ENCODE results near the gene IQCE.

The IQCE gene

GRCh38 chr7:2640482-2640830 lies 81.7 kb downstream of the IQCE start:
- H3K9me3 ChIP-seq (ENCODE audit: severe bottlenecking): no peaks in the 10 kb centered on the region
- no peak for DNase-seq
- no peak overlapping the region for H3K27ac ChIP-seq
- TF ChIP-seq CTCF (IDR thresholded peaks at IDR 0.05; ENCODE audit: low read depth, low read length): no peak
- H3K36me3 ChIP-seq: peaks cover 23% of the 10 kb centered on the region
- H3K27me3 ChIP-seq (ENCODE audit: insufficient read depth, low read depth, severe bottlenecking): no peaks in the 10 kb centered on the region
- no peak overlapping the region for H3K4me3 ChIP-seq (ENCODE audit: low read depth, low read length)

GRCh38 chr7:2640846-2641316 lies 82.1 kb downstream of the IQCE start:
- Histone ChIP-seq H3K27me3 (ENCODE audit: insufficient read depth, low read depth, severe bottlenecking) (no peaks in the 10 kb centered on the region), H3K9me3 (ENCODE audit: severe bottlenecking) (no peaks in the 10 kb centered on the region), H3K27ac (no peak overlapping the region), H3K36me3 (peaks cover 18% of the 10 kb centered on the region), H3K4me3 (ENCODE audit: low read depth, low read length) (no peak overlapping the region)
- TF ChIP-seq CTCF (IDR thresholded peaks at IDR 0.05; ENCODE audit: low read depth, low read length): no peak
- no peak for DNase-seq

- DNase-seq: no peak
- Histone ChIP-seq H3K9me3 (ENCODE audit: severe bottlenecking) (no peaks in the 10 kb centered on the region), H3K4me3 (ENCODE audit: low read depth, low read length) (no peak overlapping the region), H3K27ac (no peak overlapping the region), H3K36me3 (peaks cover 15% of the 10 kb centered on the region), H3K27me3 (ENCODE audit: insufficient read depth, low read depth, severe bottlenecking) (no peaks in the 10 kb centered on the region)
- TF ChIP-seq CTCF (IDR thresholded peaks at IDR 0.05; ENCODE audit: low read depth, low read length): no peak
Measured at GRCh38 chr7:2641406-2642393, 82.9 kb downstream of the IQCE start.

GRCh38 chr7:2643386-2644219 lies 84.8 kb downstream of the IQCE start:
- Histone ChIP-seq H3K27me3 (ENCODE audit: insufficient read depth, low read depth, severe bottlenecking) (no peaks in the 10 kb centered on the region), H3K9me3 (ENCODE audit: severe bottlenecking) (no peaks in the 10 kb centered on the region), H3K27ac (no peak overlapping the region), H3K36me3 (peaks cover 31% of the 10 kb centered on the region), H3K4me3 (ENCODE audit: low read depth, low read length) (no peak overlapping the region)
- no peak for DNase-seq
- no peak; the same call in 1 of the 2 replicates for TF ChIP-seq CTCF (IDR thresholded peaks at IDR 0.05; ENCODE audit: low read depth, low read length)

GRCh38 chr7:2644220-2644561 lies 85.4 kb downstream of the IQCE start:
- Histone ChIP-seq H3K9me3 (ENCODE audit: severe bottlenecking) (no peaks in the 10 kb centered on the region), H3K4me3 (ENCODE audit: low read depth, low read length) (no peak overlapping the region), H3K36me3 (peaks cover 34% of the 10 kb centered on the region), H3K27ac (no peak overlapping the region), H3K27me3 (ENCODE audit: insufficient read depth, low read depth, severe bottlenecking) (no peaks in the 10 kb centered on the region)
- no peak for DNase-seq
- no peak for TF ChIP-seq CTCF (IDR thresholded peaks at IDR 0.05; ENCODE audit: low read depth, low read length)
